Upper lobe of right lung (tissue), 1 donor: Measurements from ENCODE around the gene LRRC3. TPM values are rescaled to one million over a fixed set of nuclear protein-coding genes. Genes with fewer than 3 reads are reported as not detected.
A peak's percentile ranks its signal among the peaks of the same experiment; 100 is the strongest.

ENCODE experiments used
- ATAC-seq: fragments of 200-7000 bp; cut with Tn5 transposase; one replicate; pipeline ENCODE4 v1.9.1; 2020; ENCODE audit warnings: mild to moderate bottlenecking, moderate library complexity
- DNase-seq: peaks from one replicate; pipeline ENCODE4 v3.0.0-alpha.2; 2020
- H3K27ac ChIP-seq: fragments of 200-600 bp; one replicate; pipeline ENCODE4 v1.8.0; 2022
- H3K27me3 ChIP-seq: fragments of 200-600 bp; one replicate; pipeline ENCODE4 v1.8.0; 2022; ENCODE audit warnings: mild to moderate bottlenecking
- H3K36me3 ChIP-seq: fragments of 200-600 bp; one replicate; pipeline ENCODE4 v1.8.0; 2022
- H3K4me1 ChIP-seq: fragments of 200-600 bp; one replicate; pipeline ENCODE4 v1.8.0; 2022
- H3K4me3 ChIP-seq: fragments of 200-600 bp; one replicate; pipeline ENCODE4 v1.8.0; 2022; ENCODE audit warnings: mild to moderate bottlenecking
- H3K9me3 ChIP-seq: fragments of 200-600 bp; one replicate; pipeline ENCODE4 v1.8.0; 2022
- intact Hi-C: fragments of 100-400 bp; cut with DNase I; formaldehyde crosslinking; loops from one replicate; pipeline ENCODE4 v1.11.0; 2022
- total RNA-seq: library from RNA; stranded (reverse); fragmentation: NEBNext Ultra II Directional; extraction: Animal tissue kit (Norgen Biotek cat#: 25700); gene quantifications from one replicate; pipeline ENCODE4 v1.2.1, GENCODE V29; 2021
- TF ChIP-seq, protein P1 (sequence below): fragments of 200-600 bp; IDR thresholded peaks from one replicate; pipeline ENCODE4 v1.8.0; 2022; ENCODE audit warnings: antibody characterized with exemption
- donor health status: DM: no; HTN: yes; CAD: no; lungs with severe emphysema.

Gene LRRC3
- total RNA-seq, 1 donor from 2014 or later, result 3.6 TPM

GRCh38 chr21:44418108-44418875 is 37.0 kb upstream of the LRRC3 start:
- intact Hi-C loops, result no loop called here
- no peak overlapping the region for H3K4me3 ChIP-seq
- ATAC-seq (no peak), DNase-seq (peak; percentile 50)
- no peaks in the 10 kb centered on the region for H3K36me3 ChIP-seq
- no peak overlapping the region for H3K27ac ChIP-seq
- TF ChIP-seq, protein P1, sequence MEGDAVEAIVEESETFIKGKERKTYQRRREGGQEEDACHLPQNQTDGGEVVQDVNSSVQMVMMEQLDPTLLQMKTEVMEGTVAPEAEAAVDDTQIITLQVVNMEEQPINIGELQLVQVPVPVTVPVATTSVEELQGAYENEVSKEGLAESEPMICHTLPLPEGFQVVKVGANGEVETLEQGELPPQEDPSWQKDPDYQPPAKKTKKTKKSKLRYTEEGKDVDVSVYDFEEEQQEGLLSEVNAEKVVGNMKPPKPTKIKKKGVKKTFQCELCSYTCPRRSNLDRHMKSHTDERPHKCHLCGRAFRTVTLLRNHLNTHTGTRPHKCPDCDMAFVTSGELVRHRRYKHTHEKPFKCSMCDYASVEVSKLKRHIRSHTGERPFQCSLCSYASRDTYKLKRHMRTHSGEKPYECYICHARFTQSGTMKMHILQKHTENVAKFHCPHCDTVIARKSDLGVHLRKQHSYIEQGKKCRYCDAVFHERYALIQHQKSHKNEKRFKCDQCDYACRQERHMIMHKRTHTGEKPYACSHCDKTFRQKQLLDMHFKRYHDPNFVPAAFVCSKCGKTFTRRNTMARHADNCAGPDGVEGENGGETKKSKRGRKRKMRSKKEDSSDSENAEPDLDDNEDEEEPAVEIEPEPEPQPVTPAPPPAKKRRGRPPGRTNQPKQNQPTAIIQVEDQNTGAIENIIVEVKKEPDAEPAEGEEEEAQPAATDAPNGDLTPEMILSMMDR, result no peak
- no peaks in the 10 kb centered on the region for H3K4me1 ChIP-seq
- no peaks in the 10 kb centered on the region for H3K27me3 ChIP-seq
- H3K9me3 ChIP-seq, result no peaks in the 10 kb centered on the region

- DNase-seq (no peak), ATAC-seq (no peak)
- H3K36me3 ChIP-seq, result no peaks in the 10 kb centered on the region
- intact Hi-C loops, result no loop called here
- H3K27me3 ChIP-seq, result no peaks in the 10 kb centered on the region
- H3K9me3 ChIP-seq, result no peaks in the 10 kb centered on the region
- no peaks in the 10 kb centered on the region for H3K4me1 ChIP-seq
- TF ChIP-seq, protein P1, result no peak
- H3K27ac ChIP-seq, result no peak overlapping the region
- H3K4me3 ChIP-seq, result no peak overlapping the region
Measured at GRCh38 chr21:44418876-44419230, 36.5 kb upstream of the LRRC3 start.

DNA sequence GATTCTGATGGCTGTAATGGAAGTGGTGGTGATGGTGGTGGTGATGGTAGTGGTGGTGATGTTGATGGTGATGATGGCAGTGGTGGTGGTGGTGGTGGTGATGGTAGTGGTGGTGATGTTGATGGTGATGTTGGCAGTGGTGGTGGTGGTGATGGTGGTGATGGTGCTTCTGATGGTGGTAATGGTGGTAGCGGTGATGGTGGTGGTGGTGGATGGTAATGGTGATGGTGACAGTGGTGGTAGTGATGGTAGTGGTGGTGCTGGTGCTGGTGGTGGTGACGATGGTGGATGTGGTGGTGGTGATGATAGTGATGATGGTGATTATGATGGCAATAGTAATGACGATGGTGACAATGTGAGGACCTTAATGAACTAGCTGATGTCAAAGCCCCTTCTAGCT is 35.6 kb upstream of the LRRC3 start:
- Histone ChIP-seq H3K27me3 (no peaks in the 10 kb centered on the region), H3K9me3 (no peaks in the 10 kb centered on the region), H3K4me1 (no peaks in the 10 kb centered on the region), H3K27ac (no peak overlapping the region), H3K36me3 (no peaks in the 10 kb centered on the region), H3K4me3 (no peak overlapping the region)
- TF ChIP-seq, protein P1, result no peak
- ATAC-seq, result no peak
- no peak for DNase-seq
- intact Hi-C loops, result no loop called here

GRCh38 chr21:44420416-44421205 is 34.7 kb upstream of the LRRC3 start:
- TF ChIP-seq, protein P1, result no peak
- DNase-seq, result peak; percentile 40
- intact Hi-C loops, result no loop called here

GRCh38 chr21:44421901-44422840 is 33.1 kb upstream of the LRRC3 start:
- TF ChIP-seq, protein P1, result no peak
- intact Hi-C loops, result no loop called here
- DNase-seq, result peak; percentile 46
- no peak overlapping the region for H3K27ac ChIP-seq
- no peaks in the 10 kb centered on the region for H3K9me3 ChIP-seq
- no peaks in the 10 kb centered on the region for H3K27me3 ChIP-seq
- H3K4me1 ChIP-seq, result no peaks in the 10 kb centered on the region
- no peak for ATAC-seq
- H3K36me3 ChIP-seq, result no peaks in the 10 kb centered on the region
- H3K4me3 ChIP-seq, result no peak overlapping the region

More at GRCh38 chr21:44420416-44421205, 34.7 kb upstream of the LRRC3 start:
- no peaks in the 10 kb centered on the region for H3K4me1 ChIP-seq
- no peaks in the 10 kb centered on the region for H3K27me3 ChIP-seq
- H3K27ac ChIP-seq, result no peak overlapping the region
- H3K36me3 ChIP-seq, result no peaks in the 10 kb centered on the region
- H3K9me3 ChIP-seq, result no peaks in the 10 kb centered on the region
- no peak overlapping the region for H3K4me3 ChIP-seq
- no peak for ATAC-seq
